HG03439 (cell line): Measurements from ENCODE around the gene RPS6KB2.
A peak's percentile ranks its signal among the peaks of the same experiment; 100 is the strongest.
"Not testable (repeated sequence)": the region's sequence is repeated elsewhere in the genome, so short reads cannot be mapped to it uniquely, and the experiment has no call there.

Experiments used
- ATAC-seq: cut with Tn5 transposase; IDR thresholded peaks from one replicate; pipeline ENCODE4 v1.9.1; 2021; ENCODE audit warnings: mild to moderate bottlenecking, moderate library complexity; ENCODE audit not compliant: unreplicated experiment

RPS6KB2 gene

GRCh38 chr11:67427364-67427859 is 882 bp upstream of the RPS6KB2 start:
- ATAC-seq, result not testable (repeated sequence)

GRCh38 chr11:67429038-67429668 is 859 bp downstream of the RPS6KB2 start:
- ATAC-seq, result no peak

GRCh38 chr11:67429722-67430121 is 1.4 kb downstream of the RPS6KB2 start:
- no peak for ATAC-seq

- no peak for ATAC-seq
Observed at GRCh38 chr11:67431346-67432249, 3.3 kb downstream of the RPS6KB2 start.

GRCh38 chr11:67432655-67433349 is 4.5 kb downstream of the RPS6KB2 start:
- ATAC-seq, result no peak

- no peak for ATAC-seq
Observed at GRCh38 chr11:67433536-67434394, 5.5 kb downstream of the RPS6KB2 start.

GRCh38 chr11:67434395-67434881 is 6.1 kb downstream of the RPS6KB2 start:
- ATAC-seq, result no peak

- no peak for ATAC-seq
Observed at GRCh38 chr11:67435031-67435726, 6.9 kb downstream of the RPS6KB2 start.

GRCh38 chr11:67435727-67436458 is 7.6 kb downstream of the RPS6KB2 start:
- ATAC-seq, result peak; percentile 5

- peak; percentile 36 for ATAC-seq
Observed at GRCh38 chr11:67436459-67437081, 8.3 kb downstream of the RPS6KB2 start.

- ATAC-seq, result no peak
Observed at GRCh38 chr11:67437082-67437808, 9.0 kb downstream of the RPS6KB2 start, which contains the start of gene PTPRCAP. Gene PTPRCAP (minus strand): TSS chr11:67437682. CDS start chr11:67437619, 63 bp downstream.

- no peak for ATAC-seq
Observed at GRCh38 chr11:67437809-67438157, 9.5 kb downstream of the RPS6KB2 start.

GRCh38 chr11:67438158-67438902 is 10.0 kb downstream of the RPS6KB2 start:
- no peak for ATAC-seq

GRCh38 chr11:67439321-67440228 is 11.3 kb downstream of the RPS6KB2 start:
- no peak for ATAC-seq

- ATAC-seq, result no peak
Observed at GRCh38 chr11:67440229-67441097, 12.2 kb downstream of the RPS6KB2 start.
